ENCODE measurements around the gene TH.

DNA sequence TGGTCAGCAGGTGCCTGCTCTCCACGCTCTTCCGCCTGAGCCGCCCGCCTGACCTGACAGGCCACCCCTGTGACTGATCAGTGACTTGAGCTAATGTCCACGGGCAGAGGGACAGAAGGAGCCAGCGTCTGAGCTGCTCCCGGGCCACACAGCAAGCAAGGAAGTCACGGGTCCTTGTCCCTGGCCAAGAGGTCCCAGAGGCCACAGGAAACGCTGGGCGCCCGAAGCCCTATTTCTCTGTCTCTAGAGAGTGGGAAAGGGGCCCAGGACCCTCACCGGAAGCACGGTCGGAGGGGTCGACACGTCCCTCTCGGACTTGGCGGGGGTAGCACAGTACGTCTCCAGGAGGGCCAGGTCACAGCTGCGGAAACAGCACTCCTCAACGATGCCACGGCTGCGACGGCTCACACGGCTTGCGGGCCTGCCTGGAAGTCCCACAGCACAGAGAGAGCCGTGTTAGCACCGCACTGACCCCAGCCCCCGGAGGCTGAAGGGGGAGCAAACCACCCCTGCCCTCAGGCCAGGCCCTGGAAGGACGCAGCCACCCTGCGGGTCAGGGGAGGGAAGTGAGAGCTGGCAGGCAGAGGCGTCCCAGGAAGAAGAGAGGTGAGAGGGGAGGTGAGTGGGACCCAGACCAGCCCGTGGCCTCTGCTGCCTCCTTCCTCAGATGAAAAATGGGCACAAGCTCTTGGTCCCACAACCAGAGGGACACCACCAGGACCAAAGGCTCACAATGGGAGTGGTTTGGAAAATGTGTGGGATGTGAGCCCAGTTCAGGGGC lies 38.2 kb downstream of the TH start:
- TF ChIP-seq, protein P1, sequence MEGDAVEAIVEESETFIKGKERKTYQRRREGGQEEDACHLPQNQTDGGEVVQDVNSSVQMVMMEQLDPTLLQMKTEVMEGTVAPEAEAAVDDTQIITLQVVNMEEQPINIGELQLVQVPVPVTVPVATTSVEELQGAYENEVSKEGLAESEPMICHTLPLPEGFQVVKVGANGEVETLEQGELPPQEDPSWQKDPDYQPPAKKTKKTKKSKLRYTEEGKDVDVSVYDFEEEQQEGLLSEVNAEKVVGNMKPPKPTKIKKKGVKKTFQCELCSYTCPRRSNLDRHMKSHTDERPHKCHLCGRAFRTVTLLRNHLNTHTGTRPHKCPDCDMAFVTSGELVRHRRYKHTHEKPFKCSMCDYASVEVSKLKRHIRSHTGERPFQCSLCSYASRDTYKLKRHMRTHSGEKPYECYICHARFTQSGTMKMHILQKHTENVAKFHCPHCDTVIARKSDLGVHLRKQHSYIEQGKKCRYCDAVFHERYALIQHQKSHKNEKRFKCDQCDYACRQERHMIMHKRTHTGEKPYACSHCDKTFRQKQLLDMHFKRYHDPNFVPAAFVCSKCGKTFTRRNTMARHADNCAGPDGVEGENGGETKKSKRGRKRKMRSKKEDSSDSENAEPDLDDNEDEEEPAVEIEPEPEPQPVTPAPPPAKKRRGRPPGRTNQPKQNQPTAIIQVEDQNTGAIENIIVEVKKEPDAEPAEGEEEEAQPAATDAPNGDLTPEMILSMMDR (IDR thresholded peaks at IDR 0.05) = no peak
- TF ChIP-seq ZFX (IDR thresholded peaks at IDR 0.05; ENCODE audit: borderline replicate concordance) = no peak
